HG03196 (cell line): ENCODE measurements around the gene ACTRT2.

ENCODE experiments used
- ATAC-seq: cut with Tn5 transposase; IDR thresholded peaks from one replicate; pipeline ENCODE4 v1.9.1; 2021; ENCODE audit not compliant: unreplicated experiment

ACTRT2 gene

DNA sequence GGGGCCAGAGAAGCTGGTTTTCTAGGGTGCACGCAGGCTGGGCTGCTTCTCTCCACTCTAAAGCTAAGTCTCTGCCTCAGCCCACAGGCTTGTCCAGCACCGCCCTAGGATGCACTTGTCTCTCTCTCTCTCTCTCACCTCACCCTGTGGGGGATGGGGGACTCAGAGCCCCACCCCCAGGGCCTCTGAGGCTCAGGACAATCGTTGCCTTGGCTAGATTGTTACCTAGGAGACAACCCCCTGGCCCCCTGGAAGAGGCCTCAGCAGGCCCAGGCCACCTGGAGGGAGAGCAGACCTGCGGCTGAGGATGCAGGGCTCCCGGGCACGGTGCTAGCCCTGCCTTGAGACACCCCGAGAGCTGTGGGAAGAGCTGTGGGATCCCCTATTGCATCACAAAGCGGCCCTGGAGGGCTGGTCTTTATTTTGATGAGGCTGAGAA, at the start of gene ACTRT2:
ACTRT2 (plus strand) TSS at position 235 of the 439 bp plus-strand sequence. CDS start 220 bp downstream, outside the sequence.
- no peak for ATAC-seq

DNA sequence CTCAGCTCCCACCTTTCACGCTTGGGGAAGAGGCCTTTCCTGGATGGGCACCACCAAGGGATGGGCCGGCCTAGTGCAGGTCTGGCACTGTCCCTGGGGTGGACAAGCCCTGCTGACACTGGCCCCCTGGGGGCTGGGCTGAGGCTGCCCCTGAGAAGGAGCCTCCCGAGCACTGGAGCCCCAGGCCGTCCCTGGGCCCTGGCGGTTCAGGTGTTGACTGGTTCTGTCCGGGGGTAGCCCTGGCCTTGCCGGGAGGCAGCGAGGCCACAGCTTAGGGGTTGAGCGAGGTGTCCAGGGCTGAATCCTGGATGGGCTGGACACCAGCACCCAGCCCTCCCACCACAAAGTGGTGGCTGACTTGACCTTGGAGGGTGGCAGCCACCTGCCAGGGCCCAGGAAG, 49.7 kb upstream of the ACTRT2 start:
- ATAC-seq: no peak

DNA sequence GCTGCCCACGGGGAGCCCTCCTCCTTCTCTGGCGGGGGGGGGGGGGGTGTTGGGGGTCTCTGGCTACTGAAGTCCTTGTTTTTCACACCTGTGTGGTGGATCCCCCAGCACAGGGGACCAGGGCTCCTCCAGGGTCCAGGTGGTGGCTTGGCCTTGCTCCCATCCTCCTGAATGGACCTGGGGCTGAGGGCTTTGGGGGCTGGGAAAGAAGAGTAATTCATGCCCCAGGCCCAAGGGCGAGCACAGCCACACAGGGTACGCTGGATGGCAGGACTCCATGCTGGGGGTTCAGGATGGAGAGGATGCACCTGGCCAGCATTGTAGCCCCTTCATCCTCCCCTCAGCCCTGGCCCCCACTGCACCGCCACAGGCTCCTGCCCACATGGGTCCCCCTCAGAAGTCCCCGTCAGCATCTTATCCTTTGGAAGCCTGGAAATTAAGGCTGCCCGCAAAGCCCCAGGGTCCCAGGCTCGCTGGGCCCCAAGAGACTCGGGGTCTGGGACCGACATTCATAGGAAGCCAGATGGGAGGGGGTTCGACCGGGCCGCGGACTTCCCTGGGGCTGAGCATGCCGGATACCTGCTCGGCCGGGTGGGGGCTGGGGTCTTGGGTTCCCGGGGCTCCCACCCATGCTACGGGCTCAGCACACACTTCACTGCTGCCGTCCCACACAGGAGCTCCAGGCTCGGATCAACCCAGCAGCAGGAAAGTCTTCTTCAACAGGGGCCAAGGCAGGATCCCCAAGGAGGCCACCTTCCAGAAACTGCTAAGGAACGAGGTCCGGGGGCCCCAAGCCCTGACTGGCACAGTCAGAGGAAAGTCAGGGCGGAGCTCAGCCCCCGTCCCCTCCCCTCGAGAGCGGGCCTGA, 49.0 kb upstream of the ACTRT2 start:
- no peak for ATAC-seq

DNA sequence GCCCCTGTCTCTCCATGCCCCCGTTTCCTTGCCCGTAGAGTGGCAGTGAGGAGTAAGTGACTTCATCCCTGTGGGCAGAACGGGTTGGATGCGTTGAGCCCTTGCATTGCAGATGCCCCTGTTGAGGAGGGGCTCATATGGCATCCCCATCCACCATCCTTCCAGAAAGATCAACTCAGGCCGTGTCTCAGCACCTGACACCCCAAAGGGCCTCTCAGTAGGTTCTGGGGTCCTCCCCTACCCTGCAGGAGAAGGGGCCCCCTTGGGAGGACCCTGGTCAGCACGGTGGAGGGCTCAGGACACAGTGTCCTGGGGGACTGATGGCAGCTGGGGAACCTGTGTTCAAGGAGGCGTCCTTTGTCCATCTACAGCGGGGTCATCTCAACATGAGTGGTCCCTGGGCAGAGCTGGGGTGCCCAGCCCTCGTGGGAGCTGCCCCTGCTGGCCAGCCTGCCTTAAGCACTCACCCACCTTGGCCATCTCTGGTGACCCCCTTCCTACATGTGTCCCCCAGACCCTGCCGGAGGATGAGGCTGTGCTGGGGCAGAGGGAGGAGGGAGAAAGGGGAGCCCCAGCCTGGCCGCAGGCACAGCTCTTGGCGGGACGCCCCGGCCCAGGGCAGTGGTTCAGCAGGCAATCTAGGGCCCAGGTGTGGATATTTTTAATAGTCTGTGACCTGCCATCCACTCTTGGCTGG, 48.2 kb upstream of the ACTRT2 start:
- no peak for ATAC-seq

DNA sequence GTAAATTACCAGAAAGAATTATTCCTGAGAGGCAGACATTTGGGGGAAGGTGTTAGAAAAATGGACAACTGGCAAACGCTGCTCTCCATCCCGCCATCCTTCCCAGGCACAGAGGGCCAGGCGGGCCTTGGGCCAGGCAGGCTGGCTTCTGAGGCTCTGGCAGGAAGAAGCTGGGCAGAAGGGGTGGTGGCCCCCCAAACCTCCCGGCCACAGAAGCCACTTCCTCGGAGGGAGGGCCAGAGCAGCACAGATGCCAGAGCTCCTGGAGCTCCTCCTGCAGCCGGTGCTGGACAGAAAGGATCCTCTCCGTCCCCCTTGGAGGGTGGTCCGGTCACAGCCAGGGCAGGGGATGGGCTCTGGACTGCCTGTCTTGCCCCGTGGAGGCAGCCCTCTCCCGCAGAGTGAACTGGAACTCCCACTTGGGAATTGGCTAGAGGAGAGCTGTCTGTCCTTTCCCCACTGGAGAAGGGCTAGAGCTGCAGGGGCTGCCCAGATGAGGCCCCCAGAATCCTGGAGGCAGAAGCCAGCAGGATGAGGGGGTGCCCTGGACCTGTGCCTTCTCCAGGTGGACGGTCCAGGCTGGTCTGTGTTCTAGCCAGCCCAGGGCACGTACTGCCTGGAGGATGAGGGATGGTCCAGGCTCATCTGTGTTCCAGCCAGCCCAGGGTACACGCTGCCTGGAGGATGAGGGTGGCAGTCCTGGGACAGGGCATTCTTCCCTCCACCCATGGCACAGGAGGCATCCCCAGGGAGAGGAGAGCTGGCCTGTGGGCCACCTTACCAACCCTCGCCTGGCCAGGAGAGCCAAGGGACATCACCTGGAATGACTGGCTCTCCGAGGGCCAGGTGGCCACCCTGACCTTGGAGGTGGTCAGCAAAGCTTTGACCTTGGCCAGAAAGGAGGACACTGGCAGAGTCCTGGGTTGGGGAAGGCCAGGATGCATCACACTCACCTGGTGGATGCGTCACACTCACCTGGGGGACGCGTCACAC, 47.4 kb upstream of the ACTRT2 start:
- no peak for ATAC-seq

DNA sequence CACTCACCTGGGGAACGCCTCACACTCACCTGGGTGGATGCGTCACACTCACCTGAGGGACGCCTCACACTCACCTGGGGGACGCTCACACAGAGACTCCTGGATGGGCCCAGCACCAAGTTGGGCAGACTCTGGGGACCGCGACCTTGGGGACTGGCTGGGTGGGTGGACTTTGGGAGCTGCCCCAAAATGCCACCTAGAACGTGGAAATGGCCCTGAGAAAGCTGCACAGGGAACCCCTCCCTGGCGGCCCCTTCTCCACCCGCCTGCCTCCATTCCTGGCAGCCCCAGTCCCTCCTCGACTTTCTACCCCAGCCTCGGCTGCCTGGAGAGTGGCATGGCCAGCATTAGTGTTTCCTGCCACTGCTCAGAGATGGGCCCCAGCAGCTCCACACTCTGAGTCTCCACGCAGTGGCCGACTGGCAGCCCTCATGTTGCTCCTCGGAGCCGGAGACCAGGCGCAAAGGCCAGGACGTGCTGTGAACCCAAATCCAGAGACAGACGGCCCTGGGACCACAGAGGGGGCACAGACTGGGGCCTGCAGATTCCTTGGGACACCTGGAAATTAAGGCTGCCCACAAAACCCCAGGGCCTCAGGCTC, 46.5 kb upstream of the ACTRT2 start:
- ATAC-seq: no peak

DNA sequence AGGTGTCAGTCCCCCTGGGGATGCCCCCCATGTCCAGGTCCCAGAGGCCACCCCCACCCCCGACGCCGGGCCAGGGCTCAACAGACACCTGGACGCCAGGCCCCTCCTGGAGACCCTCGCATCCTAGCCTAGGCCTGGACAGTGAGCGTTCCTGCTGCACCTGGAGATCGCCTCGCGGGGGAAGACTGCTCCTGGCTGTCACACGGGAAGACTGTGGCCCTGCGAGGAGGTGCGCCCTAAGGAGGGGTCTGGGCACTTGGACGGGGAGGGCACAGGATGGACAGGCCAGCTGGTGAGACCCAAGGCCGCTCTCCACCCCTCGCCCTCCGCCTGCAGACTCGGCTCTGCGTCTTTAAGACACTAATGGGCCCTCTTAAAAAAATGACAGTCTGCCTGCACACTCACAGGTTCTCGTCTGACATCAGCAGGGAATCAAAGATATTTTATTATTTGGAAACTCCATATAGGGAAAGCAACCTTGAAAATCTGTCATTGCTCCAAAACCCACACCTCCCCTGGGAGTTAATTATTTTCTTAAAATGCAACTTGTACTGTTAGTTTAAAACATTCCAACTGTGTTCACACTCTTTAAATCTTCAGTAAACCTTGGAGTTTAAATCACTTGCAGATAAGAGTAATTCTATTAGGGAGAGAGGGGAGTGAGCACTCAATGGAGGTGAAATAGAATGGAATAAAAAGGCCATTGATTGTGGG, 45.6 kb upstream of the ACTRT2 start:
- ATAC-seq: no peak

DNA sequence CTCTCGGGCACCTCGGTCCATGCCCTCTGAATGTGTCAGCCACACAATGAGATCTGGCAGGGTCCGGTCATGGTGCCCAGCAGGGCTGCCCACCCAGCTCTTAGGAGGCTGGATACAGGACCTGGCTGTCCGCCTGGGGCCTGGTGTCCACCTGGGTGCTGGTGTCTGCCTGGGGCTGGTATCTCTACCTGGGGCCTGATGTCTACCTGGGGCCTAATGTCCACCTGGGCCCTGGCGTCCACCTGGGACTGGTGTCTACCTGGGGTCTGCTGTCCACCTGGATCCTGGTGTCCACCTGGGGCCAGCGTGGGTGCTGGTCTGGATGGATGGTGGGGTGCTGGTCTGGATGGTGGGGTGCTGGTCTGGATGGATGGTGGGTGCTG, 45.1 kb upstream of the ACTRT2 start:
- ATAC-seq: no peak

DNA sequence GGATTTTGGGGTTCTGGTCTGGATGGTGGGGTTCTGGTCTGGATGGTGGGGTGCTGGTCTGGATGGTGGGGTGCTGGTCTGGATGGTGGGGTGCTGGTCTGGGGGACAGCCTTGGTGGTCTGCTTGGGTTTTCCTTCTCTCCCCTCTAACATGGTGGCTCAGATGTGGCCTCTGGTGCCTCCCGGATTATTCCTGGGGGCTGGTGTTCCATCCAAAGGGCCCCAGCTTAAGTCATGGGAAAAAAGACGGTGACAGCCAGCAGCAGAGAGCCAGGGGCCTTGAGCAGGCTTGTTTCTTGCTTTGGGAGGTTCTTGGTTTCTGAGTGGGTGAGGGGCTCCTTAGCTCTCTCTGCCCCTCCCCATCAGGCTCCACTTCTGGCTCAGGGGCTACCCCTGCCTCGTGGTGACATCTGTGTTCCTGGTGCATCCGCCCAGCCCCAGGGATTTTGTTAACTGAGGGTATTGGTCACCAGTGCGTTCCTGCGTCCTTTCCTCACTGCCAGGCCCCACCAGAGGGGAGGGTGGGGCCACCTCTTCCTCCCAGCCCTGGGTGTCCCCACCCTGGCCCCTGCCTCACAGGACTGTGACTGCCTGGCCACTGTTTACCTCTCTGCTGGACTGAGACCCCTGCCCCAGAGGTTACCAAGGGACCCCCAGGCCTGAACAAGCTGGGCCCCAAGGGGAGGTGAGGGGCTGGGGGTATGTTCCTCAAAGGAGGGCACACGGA, 43.2 kb upstream of the ACTRT2 start:
- no peak for ATAC-seq

DNA sequence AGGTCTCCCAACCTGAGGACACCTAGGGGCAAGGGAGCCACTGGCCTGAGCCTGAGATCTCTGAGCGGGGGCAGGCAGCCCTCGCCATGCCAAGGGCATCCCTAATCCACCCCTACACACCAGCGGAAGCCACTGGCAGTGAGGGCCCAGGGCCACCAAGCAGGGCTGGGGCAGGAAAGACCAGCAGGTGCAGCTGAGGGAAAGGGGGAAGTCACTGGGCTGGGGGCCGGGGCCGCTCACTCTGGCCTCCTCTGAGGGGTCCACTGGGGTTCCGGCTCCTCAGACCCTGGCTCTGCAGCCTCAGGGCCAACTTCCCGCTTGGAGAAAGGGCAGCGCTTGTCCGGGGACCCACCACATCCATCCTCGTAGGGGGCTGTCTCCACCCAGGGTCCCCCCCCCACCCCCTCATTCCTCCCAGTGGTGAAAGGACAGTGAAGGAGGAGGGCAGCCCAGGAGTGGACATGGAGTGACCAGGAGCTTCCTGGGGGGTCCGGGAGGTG, 42.5 kb upstream of the ACTRT2 start:
- no peak for ATAC-seq

DNA sequence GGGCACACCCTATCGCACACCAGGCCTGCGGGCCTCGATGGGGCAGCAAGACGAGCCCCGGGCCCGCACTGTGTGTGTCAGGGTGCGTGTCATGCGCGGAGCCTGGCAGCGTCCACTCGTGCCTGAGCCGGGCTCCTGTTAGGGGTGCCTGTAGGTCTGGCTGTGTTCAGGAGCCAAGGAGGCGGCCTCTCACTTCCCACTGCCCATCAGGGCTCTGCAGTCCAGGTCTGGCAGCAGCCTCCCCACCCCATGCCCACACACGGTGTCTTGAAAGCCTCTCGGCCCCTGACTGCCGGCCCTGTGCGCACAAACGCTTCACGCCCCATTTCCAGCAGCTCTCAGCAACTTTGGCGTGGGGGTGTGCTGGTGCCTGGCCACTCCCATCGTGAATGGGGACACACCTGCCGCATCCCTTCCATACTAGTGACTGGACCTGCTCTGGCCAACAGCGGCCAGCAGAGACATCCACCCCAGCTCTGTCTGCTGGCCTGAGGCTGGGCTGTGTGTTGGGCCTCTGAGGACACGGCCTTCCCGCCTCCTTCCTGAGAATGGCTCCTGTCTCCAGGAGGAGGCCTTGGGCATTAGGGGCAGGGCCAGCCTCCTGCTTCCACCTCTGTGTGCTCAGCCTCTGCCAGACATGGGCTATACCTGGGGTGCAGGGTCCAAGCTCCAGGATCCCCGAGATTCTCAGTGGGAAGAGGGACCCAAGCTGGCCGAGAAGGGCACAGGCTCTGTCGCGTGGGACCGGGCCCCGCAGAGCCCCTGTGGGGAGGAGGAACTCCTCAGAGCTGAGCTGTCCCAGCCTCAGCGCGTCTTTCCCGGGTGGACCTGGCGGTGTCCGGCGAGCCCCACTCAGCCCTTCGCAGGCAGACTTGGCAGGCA, 41.8 kb upstream of the ACTRT2 start:
- no peak for ATAC-seq

DNA sequence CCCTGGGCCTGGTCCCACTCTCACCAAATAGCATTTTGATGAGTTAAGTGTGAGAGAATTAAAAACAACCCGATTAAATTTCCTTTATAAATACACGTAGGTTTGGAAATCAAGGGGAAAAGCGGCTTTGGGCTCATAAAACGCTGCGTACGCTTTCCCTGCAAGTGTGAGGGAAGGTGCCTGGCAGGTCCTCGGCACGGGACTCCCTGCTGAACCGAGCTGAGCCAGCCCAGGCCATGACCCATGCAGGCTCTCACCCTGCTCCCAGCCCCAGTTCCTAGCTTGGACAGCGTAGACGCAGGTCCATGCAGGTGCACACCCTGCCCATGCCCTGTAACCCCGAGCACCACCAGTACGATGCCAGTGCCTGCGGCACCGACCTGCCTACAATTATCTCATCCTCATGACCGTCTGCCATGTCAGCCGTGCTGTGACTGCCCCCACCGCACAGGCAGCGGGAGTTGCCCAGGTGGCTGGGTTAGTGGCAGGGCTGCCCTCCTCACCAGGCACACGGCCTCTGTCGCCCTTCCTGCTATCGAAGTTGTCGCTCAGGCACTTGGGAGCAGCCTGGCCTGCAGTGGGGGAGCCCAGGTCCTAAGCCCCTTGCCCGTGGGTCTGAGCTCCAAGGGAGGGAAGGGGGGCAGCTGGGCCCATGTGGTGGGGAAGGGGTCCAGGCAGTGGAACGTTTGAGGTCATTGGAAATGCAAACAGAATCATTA, 41.0 kb upstream of the ACTRT2 start:
- ATAC-seq: no peak

DNA sequence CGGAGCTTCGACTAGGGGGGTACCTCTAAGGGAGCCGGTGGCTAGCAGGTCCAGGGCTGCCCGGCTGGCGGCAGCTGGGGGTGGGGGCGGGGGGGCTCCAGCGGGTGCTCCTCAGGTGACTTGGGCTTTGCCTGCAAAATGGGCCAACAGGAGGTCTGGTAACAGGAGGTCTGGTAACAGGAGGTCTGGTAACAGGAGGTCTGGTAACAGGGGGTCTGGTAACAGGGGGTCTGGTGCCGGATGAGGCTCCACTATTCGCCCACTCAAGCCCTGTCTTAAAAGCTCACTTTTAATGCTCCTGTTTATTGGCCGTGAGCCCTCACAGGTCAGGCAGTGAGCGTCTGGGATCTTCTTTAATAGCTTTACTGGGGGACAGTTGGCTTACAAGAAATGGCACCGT, 40.4 kb upstream of the ACTRT2 start:
- ATAC-seq: no peak

DNA sequence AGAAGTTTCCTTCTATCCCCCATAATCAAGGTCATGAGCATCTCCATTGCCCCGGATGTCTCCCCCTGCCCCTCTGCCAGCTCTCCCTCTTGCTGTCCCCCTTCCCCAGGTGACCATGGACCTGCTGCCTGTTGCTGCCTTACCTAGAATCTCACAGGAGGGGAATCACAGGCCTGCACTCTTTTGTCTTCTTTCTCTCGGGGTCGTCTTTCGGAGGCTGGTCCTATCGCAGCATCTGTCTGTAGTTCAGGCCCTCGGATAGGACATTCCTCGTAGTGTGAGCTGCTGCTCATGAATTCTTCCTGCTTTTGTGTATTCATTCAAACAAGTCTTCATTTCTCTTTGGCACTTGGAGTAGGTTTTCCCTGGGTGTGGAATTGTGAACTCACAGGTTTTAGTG, 39.9 kb upstream of the ACTRT2 start:
- ATAC-seq: no peak

DNA sequence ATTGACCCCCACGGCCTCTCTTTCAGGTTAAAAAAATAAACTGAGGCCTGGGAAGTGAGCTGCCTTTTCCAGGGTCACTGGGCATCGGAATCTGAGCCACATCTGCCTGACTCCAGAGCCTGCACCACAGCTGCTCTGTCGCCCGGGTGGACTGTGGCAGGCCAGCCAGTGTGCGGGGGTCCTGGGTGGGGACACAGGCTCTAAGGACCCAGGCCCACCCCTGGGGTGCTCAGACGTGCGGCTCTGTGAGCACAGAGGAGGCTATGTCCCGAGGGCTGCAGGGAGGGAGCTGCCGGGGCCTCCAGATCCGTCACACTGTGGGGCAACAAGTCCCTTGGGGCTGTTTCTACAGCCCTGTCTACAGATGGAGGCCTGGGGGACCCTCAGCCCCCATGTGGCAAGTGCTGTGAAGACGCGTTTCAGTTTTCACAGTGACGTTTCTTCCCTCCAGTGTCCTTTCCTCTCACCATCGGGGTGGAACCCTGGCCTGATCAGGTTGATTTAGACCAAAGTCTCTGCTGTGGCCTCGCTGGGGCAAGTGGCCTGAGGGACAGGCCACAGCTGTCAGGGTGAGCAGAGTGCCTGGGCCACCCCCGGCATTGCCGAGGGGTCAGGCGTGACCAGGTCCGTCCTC, 39.2 kb upstream of the ACTRT2 start:
- no peak for ATAC-seq

DNA sequence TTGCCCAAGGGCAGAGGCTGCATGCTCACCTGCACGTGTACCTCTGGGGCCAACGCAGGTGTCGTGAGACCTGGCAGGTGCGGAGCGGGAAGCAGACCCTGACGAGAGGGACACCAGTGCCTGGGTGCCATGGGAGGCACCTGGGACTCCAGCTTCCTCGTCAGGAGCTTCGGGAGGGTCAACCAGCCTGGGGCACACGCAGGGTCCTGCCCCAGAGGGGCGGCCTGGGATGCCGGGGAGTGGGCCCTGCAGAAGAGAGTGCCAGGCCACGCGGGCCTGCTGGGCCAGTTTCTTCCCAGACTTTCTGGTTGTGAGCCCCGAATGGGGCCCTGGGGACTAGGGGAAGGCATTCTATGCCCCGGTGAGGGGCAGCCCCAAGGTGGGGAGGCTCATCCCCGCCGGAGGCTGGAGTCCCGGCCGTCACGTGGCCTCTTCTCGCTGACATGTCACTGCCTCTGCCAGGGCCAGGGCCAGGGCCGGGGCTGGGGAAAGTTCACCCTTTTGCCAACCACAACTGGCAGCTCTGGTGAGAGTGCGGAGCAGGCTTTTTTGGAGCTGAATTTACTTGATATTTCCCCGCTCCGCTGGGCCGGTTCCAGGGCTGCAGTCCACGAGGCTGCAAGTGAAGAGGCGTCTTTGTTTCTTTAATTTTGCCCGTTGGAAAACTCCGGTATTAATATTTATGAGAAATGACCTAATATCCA, 38.5 kb upstream of the ACTRT2 start:
- no peak for ATAC-seq

DNA sequence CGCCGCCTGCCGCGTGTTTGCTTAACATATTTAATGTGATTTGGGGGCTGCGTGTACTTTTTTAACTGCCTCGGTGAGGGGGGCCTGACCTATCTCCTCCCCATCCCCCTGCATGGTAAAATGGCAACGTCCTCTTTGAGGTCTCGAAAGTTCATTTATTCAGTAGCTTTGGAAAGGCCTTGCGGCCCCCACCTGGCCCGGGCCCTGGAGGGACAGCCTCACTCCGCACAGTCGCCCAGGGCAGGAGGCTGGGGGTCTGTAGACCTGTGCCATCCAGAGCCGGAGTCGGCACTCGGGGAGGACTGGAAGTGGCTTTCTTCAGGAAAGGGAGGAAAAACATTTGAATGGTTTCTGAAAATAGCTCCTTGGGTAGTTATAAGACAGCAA, 38.0 kb upstream of the ACTRT2 start:
- ATAC-seq: no peak
